K562 (cell line): ENCODE results near the gene TRMT112. TPM values are rescaled to one million over a fixed set of nuclear protein-coding genes. Genes with fewer than 3 reads are reported as not detected.

Experiments used
- CBFB ChIP-seq: sonication (generic); formaldehyde crosslinking; IDR thresholded peaks from 2 replicates; pipeline ENCODE4 v1.4.0; 2020; ENCODE audit warnings: mild to moderate bottlenecking, missing genetic modification reagents
- CCNT2 ChIP-seq: IDR thresholded peaks from 2 replicates; pipeline ENCODE4 v1.6.1; 2011; ENCODE audit warnings: borderline replicate concordance, low read depth, mild to moderate bottlenecking, moderate library complexity, mixed read lengths, low read length; ENCODE audit not compliant: insufficient read length; ENCODE audit errors: extremely low read depth
- DPF2 ChIP-seq: fragments of 450-650 bp; IDR thresholded peaks from 2 replicates; pipeline ENCODE4 v1.6.1; 2016
- ELF2 ChIP-seq: fragments of 250-450 bp; sonication (Bioruptor Pico); IDR thresholded peaks from 2 replicates; pipeline ENCODE4 v1.5.0; 2021; ENCODE audit warnings: mild to moderate bottlenecking
- FOXJ3 ChIP-seq: sonication (generic); formaldehyde crosslinking; IDR thresholded peaks from 2 replicates; pipeline ENCODE4 v1.4.0; 2020; ENCODE audit warnings: mild to moderate bottlenecking, missing genetic modification reagents
- KLF13 ChIP-seq: fragments of 450-650 bp; IDR thresholded peaks from 2 replicates; pipeline ENCODE4 v1.6.1; 2016; ENCODE audit warnings: missing genetic modification characterization, low read depth, mild to moderate bottlenecking, missing compliant biosample characterization, moderate library complexity, borderline replicate concordance
- MAX ChIP-seq: sonication (generic); formaldehyde crosslinking; IDR thresholded peaks from 2 replicates; pipeline ENCODE4 v1.9.0; 2022; ENCODE audit warnings: mild to moderate bottlenecking, missing genetic modification reagents
- NFIC ChIP-seq: fragments of 450-650 bp; IDR thresholded peaks from 2 replicates; pipeline ENCODE4 v1.6.1; 2017; ENCODE audit warnings: mild to moderate bottlenecking, inconsistent platforms
- NFYB ChIP-seq: IDR thresholded peaks from 2 replicates; pipeline ENCODE4 v1.6.1; 2011; ENCODE audit warnings: mild to moderate bottlenecking, moderate library complexity; ENCODE audit not compliant: insufficient read length; ENCODE audit errors: extremely low read depth
- PYGO2 ChIP-seq: fragments of 450-650 bp; IDR thresholded peaks from 2 replicates; pipeline ENCODE4 v1.6.1; 2016; ENCODE audit warnings: mild to moderate bottlenecking, missing genetic modification characterization, moderate library complexity, missing compliant biosample characterization
- U2AF2 ChIP-seq: fragments of 200-400 bp; formaldehyde crosslinking; optimal IDR thresholded peaks from 2 replicates; pipeline ENCODE3; 2017; ENCODE audit warnings: low read depth, mild to moderate bottlenecking, low read length
- XRCC5 ChIP-seq: fragments of 200-400 bp; formaldehyde crosslinking; IDR thresholded peaks from 2 replicates; pipeline ENCODE4 v1.6.1; 2017; ENCODE audit warnings: low read depth, mild to moderate bottlenecking, low read length
- YY1 ChIP-seq, 3 experiments: IDR thresholded peaks; 2 replicates each; pipeline ENCODE4 v1.6.1; 2011; ENCODE audit warnings: low read length in 2 of 3, mild to moderate bottlenecking in 2 of 3, moderate library complexity in 2 of 3, borderline replicate concordance in 1 of 3, control low read depth in 1 of 3, low read depth in 1 of 3; ENCODE audit not compliant: insufficient read depth in 3 of 3, insufficient replicate concordance in 2 of 3, control insufficient read depth in 1 of 3, insufficient read length in 1 of 3; ENCODE audit errors: extremely low read depth in 1 of 3
- ZNF165 ChIP-seq: fragments of 250-450 bp; sonication (Bioruptor Pico); IDR thresholded peaks from 2 replicates; pipeline ENCODE4 v1.4.0; 2020; ENCODE audit warnings: borderline replicate concordance
- ZNF175 ChIP-seq: fragments of 200-800 bp; sonication (Bioruptor generic); IDR thresholded peaks from 2 replicates; pipeline ENCODE4 v1.6.1; 2016; ENCODE audit warnings: low read depth, mild to moderate bottlenecking, missing genetic modification characterization, missing compliant biosample characterization
- ZNF263 ChIP-seq: sonication (generic); formaldehyde crosslinking; IDR thresholded peaks from 2 replicates; pipeline ENCODE4 v1.8.0; 2022; ENCODE audit warnings: mild to moderate bottlenecking, missing genetic modification reagents, borderline replicate concordance
- ZNF668 ChIP-seq: fragments of 250-450 bp; sonication (Bioruptor Pico); IDR thresholded peaks from 2 replicates; pipeline ENCODE4 v1.8.0; 2022; ENCODE audit warnings: mild to moderate bottlenecking, inconsistent platforms
- polyA plus RNA-seq, 8 experiments: library from polyadenylated mRNA; depleted of rRNA in 4 of 8; stranded (reverse) in 5 of 8; unstranded in 3 of 8; fragments of >200 nt; fragmentation: Nextera tagmentation in 2 of 8; fragmentation: Illumina TruSeq in 1 of 8; extraction: Ambion mirVana in 2 of 8; extraction: Trizol in 1 of 8; gene quantifications; 2 replicates each; pipeline versions ENCODE4 v1.2.1 to v1.2.3, GENCODE V29; 2011 to 2014; ENCODE audit warnings: inconsistent platforms in 1 of 8, missing spikeins in 1 of 8
- total RNA-seq, 7 experiments: library from RNA; depleted of rRNA in 6 of 7; stranded (reverse); fragments of >200 nt in 6 of 7; fragmentation: Illumina TruSeq in 2 of 7; extraction: Trizol in 2 of 7; gene quantifications; 2 replicates each; pipeline versions ENCODE4 v1.2.1 to v1.2.3, GENCODE V29; 2011 to 2021; ENCODE audit warnings: low replicate concordance in 1 of 7
- TF ChIP-seq, protein P1 (sequence below): sonication (generic); formaldehyde crosslinking; IDR thresholded peaks from 2 replicates; pipeline ENCODE4 v1.8.1; 2023; ENCODE audit warnings: mild to moderate bottlenecking, missing genetic modification reagents
- TF ChIP-seq, protein P2 (sequence below): fragments of 450-650 bp; formaldehyde crosslinking; IDR thresholded peaks from 2 replicates; pipeline ENCODE4 v1.4.0; 2020; ENCODE audit warnings: mild to moderate bottlenecking
- TF ChIP-seq, protein P3 (sequence below): sonication (generic); formaldehyde crosslinking; IDR thresholded peaks from 2 replicates; pipeline ENCODE4 v1.8.0; 2023; ENCODE audit warnings: mild to moderate bottlenecking, missing genetic modification reagents

Gene TRMT112
- total and polyA plus RNA-seq, 9 of the 15 experiments (the other 6 are each of a cell fraction or from before 2014, with no cell fraction given): 162 to 444 (median 300) TPM

GRCh38 chr11:64358907-64359711 lies 41.8 kb upstream of the TRMT112 start, which contains the start of gene RPS6KA4 (continued):
- TF ChIP-seq CCNT2 (peak; percentile 88), NFYB (no peak), ZNF263 (CRISPR knock-in tag) (no peak), PYGO2 (tag) (no peak), MAX (CRISPR knock-in tag) (peak; percentile 74), DPF2 (0 out of 2 replicates have a peak, but pooled peaks have one; percentile 16), ZNF668 (CRISPR knock-in tag) (no peak), XRCC5 (no peak), ELF2 (CRISPR knock-in tag) (0 out of 2 replicates have a peak, but pooled peaks have one; percentile 40), YY1 (IDR thresholded peaks at IDR 0.05; ENCODE audit: borderline replicate concordance in 1 of 3, control insufficient read depth in 1 of 3, extremely low read depth in 1 of 3, insufficient read depth in 3 of 3, insufficient read length in 1 of 3, insufficient replicate concordance in 2 of 3, low read depth in 1 of 3, low read length in 2 of 3) (peak; percentile 37 to 90 (median 88)), FOXJ3 (no peak), CBFB (CRISPR knock-in tag) (peak; percentile 30; the same call in 1 of the 2 replicates), U2AF2 (no peak), ZNF165 (CRISPR knock-in tag) (no peak), ZNF175 (CRISPR knock-in tag) (no peak), KLF13 (tag) (no peak), NFIC (peak; percentile 55)
- TF ChIP-seq, protein P1, sequence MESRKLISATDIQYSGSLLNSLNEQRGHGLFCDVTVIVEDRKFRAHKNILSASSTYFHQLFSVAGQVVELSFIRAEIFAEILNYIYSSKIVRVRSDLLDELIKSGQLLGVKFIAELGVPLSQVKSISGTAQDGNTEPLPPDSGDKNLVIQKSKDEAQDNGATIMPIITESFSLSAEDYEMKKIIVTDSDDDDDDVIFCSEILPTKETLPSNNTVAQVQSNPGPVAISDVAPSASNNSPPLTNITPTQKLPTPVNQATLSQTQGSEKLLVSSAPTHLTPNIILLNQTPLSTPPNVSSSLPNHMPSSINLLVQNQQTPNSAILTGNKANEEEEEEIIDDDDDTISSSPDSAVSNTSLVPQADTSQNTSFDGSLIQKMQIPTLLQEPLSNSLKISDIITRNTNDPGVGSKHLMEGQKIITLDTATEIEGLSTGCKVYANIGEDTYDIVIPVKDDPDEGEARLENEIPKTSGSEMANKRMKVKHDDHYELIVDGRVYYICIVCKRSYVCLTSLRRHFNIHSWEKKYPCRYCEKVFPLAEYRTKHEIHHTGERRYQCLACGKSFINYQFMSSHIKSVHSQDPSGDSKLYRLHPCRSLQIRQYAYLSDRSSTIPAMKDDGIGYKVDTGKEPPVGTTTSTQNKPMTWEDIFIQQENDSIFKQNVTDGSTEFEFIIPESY (CRISPR knock-in tag): peak; percentile 36; the same call in 1 of the 2 replicates
- TF ChIP-seq, protein P2, sequence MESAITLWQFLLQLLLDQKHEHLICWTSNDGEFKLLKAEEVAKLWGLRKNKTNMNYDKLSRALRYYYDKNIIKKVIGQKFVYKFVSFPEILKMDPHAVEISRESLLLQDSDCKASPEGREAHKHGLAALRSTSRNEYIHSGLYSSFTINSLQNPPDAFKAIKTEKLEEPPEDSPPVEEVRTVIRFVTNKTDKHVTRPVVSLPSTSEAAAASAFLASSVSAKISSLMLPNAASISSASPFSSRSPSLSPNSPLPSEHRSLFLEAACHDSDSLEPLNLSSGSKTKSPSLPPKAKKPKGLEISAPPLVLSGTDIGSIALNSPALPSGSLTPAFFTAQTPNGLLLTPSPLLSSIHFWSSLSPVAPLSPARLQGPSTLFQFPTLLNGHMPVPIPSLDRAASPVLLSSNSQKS: no peak
- TF ChIP-seq, protein P3, sequence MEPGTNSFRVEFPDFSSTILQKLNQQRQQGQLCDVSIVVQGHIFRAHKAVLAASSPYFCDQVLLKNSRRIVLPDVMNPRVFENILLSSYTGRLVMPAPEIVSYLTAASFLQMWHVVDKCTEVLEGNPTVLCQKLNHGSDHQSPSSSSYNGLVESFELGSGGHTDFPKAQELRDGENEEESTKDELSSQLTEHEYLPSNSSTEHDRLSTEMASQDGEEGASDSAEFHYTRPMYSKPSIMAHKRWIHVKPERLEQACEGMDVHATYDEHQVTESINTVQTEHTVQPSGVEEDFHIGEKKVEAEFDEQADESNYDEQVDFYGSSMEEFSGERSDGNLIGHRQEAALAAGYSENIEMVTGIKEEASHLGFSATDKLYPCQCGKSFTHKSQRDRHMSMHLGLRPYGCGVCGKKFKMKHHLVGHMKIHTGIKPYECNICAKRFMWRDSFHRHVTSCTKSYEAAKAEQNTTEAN (CRISPR knock-in tag): no peak
